Cerebellar nuclear complex (tissue), 1 donor: Measurements from ENCODE around the gene C16orf86.

ENCODE experiments used
- DNase-seq, 2 experiments: peaks; one replicate each; lab custom pipeline; 2025; lab: John Stamatoyannopoulos, UW

The C16orf86 gene

GRCh38 chr16:67653789-67654402 lies 12.7 kb upstream of the C16orf86 start:
- DNase-seq = no peak

- DNase-seq = no peak
These were observed 12.2 kb upstream of the C16orf86 start for GRCh38 chr16:67654403-67654911.

GRCh38 chr16:67655363-67655762 lies 11.3 kb upstream of the C16orf86 start:
- no peak for DNase-seq

- no peak for DNase-seq
These were observed 10.1 kb upstream of the C16orf86 start for GRCh38 chr16:67656344-67657016.

- DNase-seq = no peak
These were observed 9.5 kb upstream of the C16orf86 start for GRCh38 chr16:67657017-67657608.

- DNase-seq = no peak
These were observed 8.7 kb upstream of the C16orf86 start for GRCh38 chr16:67657751-67658518.

GRCh38 chr16:67658849-67659674 lies 7.6 kb upstream of the C16orf86 start:
- DNase-seq = no peak

GRCh38 chr16:67659675-67660563 lies 6.7 kb upstream of the C16orf86 start, which contains the start of gene ACD:
Gene ACD (minus strand): TSS chr16:67660260. CDS start chr16:67660220, 40 bp downstream.
- peak; percentile 47 to 82 for DNase-seq

GRCh38 chr16:67660564-67661028 lies 6.0 kb upstream of the C16orf86 start, which contains the start of gene PARD6A:
Gene PARD6A (plus strand): TSS chr16:67660960. CDS start chr16:67661039, 79 bp downstream.
- peak; percentile 93 to 97 for DNase-seq

- no peak for DNase-seq
These were observed 5.4 kb upstream of the C16orf86 start for GRCh38 chr16:67661101-67661761.

- no peak for DNase-seq
These were observed 4.5 kb upstream of the C16orf86 start for GRCh38 chr16:67661886-67662652.

GRCh38 chr16:67662653-67663010 lies 4.0 kb upstream of the C16orf86 start:
- DNase-seq = no peak

- peak in 1 of 2 experiments; percentile 12 for DNase-seq
These were observed 3.3 kb upstream of the C16orf86 start for GRCh38 chr16:67663151-67663876.

GRCh38 chr16:67663877-67664222 lies 2.8 kb upstream of the C16orf86 start:
- no peak for DNase-seq

GRCh38 chr16:67664258-67664657 lies 2.4 kb upstream of the C16orf86 start:
- peak; percentile 23 to 67 for DNase-seq

- no peak for DNase-seq
These were observed 1.7 kb upstream of the C16orf86 start for GRCh38 chr16:67664871-67665270.

GRCh38 chr16:67665598-67665997 lies 1.0 kb upstream of the C16orf86 start:
- DNase-seq = no peak

- no peak for DNase-seq
These were observed 522 bp upstream of the C16orf86 start for GRCh38 chr16:67666032-67666551.
